Muscle of leg (tissue), 11 donors: ENCODE results near the gene IFNE. TPM values are rescaled to one million over a fixed set of nuclear protein-coding genes. Genes with fewer than 3 reads are reported as not detected.

ENCODE experiments used
- DNase-seq: peaks from one replicate; pipeline ENCODE4 v3.0.0; 2013
- H3K27ac ChIP-seq: one replicate; pipeline ENCODE4 v1.5.1; 2013; ENCODE audit warnings: mild to moderate bottlenecking, low read length, control low read depth
- H3K27me3 ChIP-seq: one replicate; pipeline ENCODE4 v1.6.1; 2013; ENCODE audit warnings: low read length; ENCODE audit not compliant: control insufficient read depth, insufficient read depth
- H3K36me3 ChIP-seq: one replicate; pipeline ENCODE4 v1.6.1; 2013; ENCODE audit warnings: low read length; ENCODE audit not compliant: control insufficient read depth, insufficient read depth
- H3K4me1 ChIP-seq: one replicate; pipeline ENCODE4 v1.6.1; 2013; ENCODE audit warnings: low read length; ENCODE audit not compliant: control insufficient read depth, insufficient read depth
- H3K4me3 ChIP-seq: one replicate; pipeline ENCODE4 v1.5.1; 2013; ENCODE audit warnings: low read length, control low read depth
- H3K9me3 ChIP-seq: replicated peaks from 2 replicates; pipeline ENCODE4 v1.6.1; 2013; ENCODE audit warnings: low read depth, low read length; ENCODE audit not compliant: control insufficient read depth
- WGBS: methylation state at CpG from one replicate; pipeline ENCODE4 v1.1.5; 2013; ENCODE audit warnings: missing lambda C conversion rate; ENCODE audit not compliant: insufficient coverage; 5-methylcytosine and 5-hydroxymethylcytosine counted together
- polyA plus RNA-seq, 8 donors: library from polyadenylated mRNA; unstranded; fragments of 120-200 nt; gene quantifications; one replicate each; pipeline versions ENCODE4 v1.2.1 to v1.2.3, GENCODE V29; 2013; ENCODE audit warnings: inconsistent platforms in 1 of 8, low replicate concordance in 1 of 8; ENCODE audit not compliant: insufficient read length in 8 of 8, insufficient read depth in 1 of 8
- total RNA-seq: library from RNA; stranded (reverse); fragments of 120-200 nt; gene quantifications from one replicate; pipeline ENCODE4 v1.2.4, GENCODE V29; 2013

The IFNE gene
- total and polyA plus RNA-seq, 9 donors: not detected

- no peak for DNase-seq
- H3K9me3 ChIP-seq: no peaks in the 10 kb centered on the region
- no peak overlapping the region for H3K4me3 ChIP-seq
- H3K4me1 ChIP-seq: no peaks in the 10 kb centered on the region
- no peaks in the 10 kb centered on the region for H3K27me3 ChIP-seq
- no peak overlapping the region for H3K27ac ChIP-seq
- no peaks in the 10 kb centered on the region for H3K36me3 ChIP-seq
- whole genome bisulfite sequencing: 100% methylated on average over 1 of the region's 2 CpGs
Observed at GRCh38 chr9:21519855-21520434, 37.8 kb upstream of the IFNE start.

- Histone ChIP-seq H3K27me3 (no peaks in the 10 kb centered on the region), H3K9me3 (no peaks in the 10 kb centered on the region), H3K36me3 (no peaks in the 10 kb centered on the region), H3K4me1 (no peaks in the 10 kb centered on the region), H3K27ac (no peak overlapping the region), H3K4me3 (no peak overlapping the region)
- no peak for DNase-seq
- WGBS: 94% methylated on average over 2 of the region's 3 CpGs
Observed at GRCh38 chr9:21516796-21517195, 34.7 kb upstream of the IFNE start.

- Histone ChIP-seq H3K27me3 (no peaks in the 10 kb centered on the region), H3K9me3 (no peaks in the 10 kb centered on the region), H3K4me1 (no peaks in the 10 kb centered on the region), H3K36me3 (no peaks in the 10 kb centered on the region), H3K4me3 (no peak overlapping the region), H3K27ac (no peak overlapping the region)
- no peak for DNase-seq
- WGBS: no CpG with 5 or more reads among the region's 1 CpG
Observed at GRCh38 chr9:21513431-21513830, 31.3 kb upstream of the IFNE start.

GRCh38 chr9:21510806-21511205, 28.7 kb upstream of the IFNE start:
- DNase-seq: no peak
- no peak overlapping the region for H3K27ac ChIP-seq
- no CpG with 5 or more reads among the region's 1 CpG for WGBS
- no peaks in the 10 kb centered on the region for H3K36me3 ChIP-seq
- no peaks in the 10 kb centered on the region for H3K4me1 ChIP-seq
- H3K9me3 ChIP-seq: no peaks in the 10 kb centered on the region
- H3K4me3 ChIP-seq: no peak overlapping the region
- no peaks in the 10 kb centered on the region for H3K27me3 ChIP-seq

- no peak for DNase-seq
- H3K27me3 ChIP-seq: no peaks in the 10 kb centered on the region
- H3K9me3 ChIP-seq: no peaks in the 10 kb centered on the region
- 67% methylated on average over 1 of the region's 3 CpGs for WGBS
- H3K27ac ChIP-seq: no peak overlapping the region
- H3K4me1 ChIP-seq: no peaks in the 10 kb centered on the region
- no peak overlapping the region for H3K4me3 ChIP-seq
- no peaks in the 10 kb centered on the region for H3K36me3 ChIP-seq
Observed at GRCh38 chr9:21507483-21507790, 25.3 kb upstream of the IFNE start.

GRCh38 chr9:21506626-21507482, 24.7 kb upstream of the IFNE start:
- no peaks in the 10 kb centered on the region for H3K27me3 ChIP-seq
- no peak for DNase-seq
- 74% methylated on average over 3 of the region's 4 CpGs for WGBS
- no peaks in the 10 kb centered on the region for H3K36me3 ChIP-seq
- H3K9me3 ChIP-seq: no peaks in the 10 kb centered on the region
- no peak overlapping the region for H3K4me3 ChIP-seq
- H3K4me1 ChIP-seq: no peaks in the 10 kb centered on the region
- H3K27ac ChIP-seq: no peak overlapping the region

- 75% methylated on average over 6 of the region's 10 CpGs for WGBS
- H3K9me3 ChIP-seq: no peaks in the 10 kb centered on the region
- H3K27ac ChIP-seq: no peak overlapping the region
- H3K4me3 ChIP-seq: no peak overlapping the region
- H3K36me3 ChIP-seq: no peaks in the 10 kb centered on the region
- no peak for DNase-seq
- H3K4me1 ChIP-seq: no peaks in the 10 kb centered on the region
- H3K27me3 ChIP-seq: no peaks in the 10 kb centered on the region
Observed at GRCh38 chr9:21505425-21506179, 23.5 kb upstream of the IFNE start.

- Histone ChIP-seq H3K27me3 (no peaks in the 10 kb centered on the region), H3K36me3 (no peaks in the 10 kb centered on the region), H3K4me1 (no peaks in the 10 kb centered on the region), H3K9me3 (no peaks in the 10 kb centered on the region), H3K27ac (no peak overlapping the region), H3K4me3 (no peak overlapping the region)
- no peak for DNase-seq
Observed at GRCh38 chr9:21504894-21505293, 22.8 kb upstream of the IFNE start.

- no peak for DNase-seq
- H3K4me3 ChIP-seq: no peak overlapping the region
- no CpG with 5 or more reads among the region's 2 CpGs for WGBS
- no peaks in the 10 kb centered on the region for H3K27me3 ChIP-seq
- no peak overlapping the region for H3K27ac ChIP-seq
- H3K9me3 ChIP-seq: no peaks in the 10 kb centered on the region
- H3K4me1 ChIP-seq: no peaks in the 10 kb centered on the region
- no peaks in the 10 kb centered on the region for H3K36me3 ChIP-seq
Observed at GRCh38 chr9:21504113-21504512, 22.0 kb upstream of the IFNE start.

- H3K27ac ChIP-seq: no peak overlapping the region
- WGBS: no CpG with 5 or more reads among the region's 1 CpG
- no peak for DNase-seq
Observed at GRCh38 chr9:21502586-21502985, 20.5 kb upstream of the IFNE start.

More at GRCh38 chr9:21502586-21502985, 20.5 kb upstream of the IFNE start:
- H3K9me3 ChIP-seq: no peaks in the 10 kb centered on the region
- no peaks in the 10 kb centered on the region for H3K36me3 ChIP-seq
- no peaks in the 10 kb centered on the region for H3K4me1 ChIP-seq
- no peaks in the 10 kb centered on the region for H3K27me3 ChIP-seq
- no peak overlapping the region for H3K4me3 ChIP-seq
